ENCODE data around the gene TNNI3.

DNA sequence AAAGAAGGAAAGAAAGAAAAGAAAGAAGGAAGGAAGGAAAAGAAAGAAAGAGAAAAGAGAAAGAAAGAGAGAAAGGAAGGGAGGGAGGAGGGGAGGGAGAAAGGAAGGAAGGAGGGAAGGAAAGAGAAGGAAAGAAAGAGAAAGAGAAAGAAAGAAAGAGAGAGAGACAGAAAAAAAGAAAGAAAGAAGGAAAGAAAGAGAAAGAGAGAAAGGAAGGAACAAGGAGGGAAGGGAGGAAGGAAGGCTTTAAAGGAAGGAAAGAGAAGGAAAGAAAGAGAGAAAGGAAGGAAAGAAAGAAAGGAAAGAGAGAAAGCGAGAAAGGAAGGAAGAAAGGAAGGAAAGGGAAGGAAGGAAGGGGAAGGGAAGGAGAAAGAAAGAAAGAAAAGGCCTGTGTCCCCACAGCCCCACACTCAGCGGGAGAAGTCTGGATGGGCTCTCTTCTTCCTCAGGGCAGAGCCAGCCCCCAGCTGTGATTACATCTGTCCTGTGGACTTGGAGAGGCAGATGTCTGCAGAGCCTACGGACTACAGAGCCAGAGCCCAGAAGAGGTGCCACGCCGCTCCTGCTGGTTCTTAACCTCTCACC, 42.2 kb upstream of the TNNI3 start:
- TF ChIP-seq, protein P1, sequence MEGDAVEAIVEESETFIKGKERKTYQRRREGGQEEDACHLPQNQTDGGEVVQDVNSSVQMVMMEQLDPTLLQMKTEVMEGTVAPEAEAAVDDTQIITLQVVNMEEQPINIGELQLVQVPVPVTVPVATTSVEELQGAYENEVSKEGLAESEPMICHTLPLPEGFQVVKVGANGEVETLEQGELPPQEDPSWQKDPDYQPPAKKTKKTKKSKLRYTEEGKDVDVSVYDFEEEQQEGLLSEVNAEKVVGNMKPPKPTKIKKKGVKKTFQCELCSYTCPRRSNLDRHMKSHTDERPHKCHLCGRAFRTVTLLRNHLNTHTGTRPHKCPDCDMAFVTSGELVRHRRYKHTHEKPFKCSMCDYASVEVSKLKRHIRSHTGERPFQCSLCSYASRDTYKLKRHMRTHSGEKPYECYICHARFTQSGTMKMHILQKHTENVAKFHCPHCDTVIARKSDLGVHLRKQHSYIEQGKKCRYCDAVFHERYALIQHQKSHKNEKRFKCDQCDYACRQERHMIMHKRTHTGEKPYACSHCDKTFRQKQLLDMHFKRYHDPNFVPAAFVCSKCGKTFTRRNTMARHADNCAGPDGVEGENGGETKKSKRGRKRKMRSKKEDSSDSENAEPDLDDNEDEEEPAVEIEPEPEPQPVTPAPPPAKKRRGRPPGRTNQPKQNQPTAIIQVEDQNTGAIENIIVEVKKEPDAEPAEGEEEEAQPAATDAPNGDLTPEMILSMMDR (IDR thresholded peaks at IDR 0.05), result no peak
- TF ChIP-seq POLR2A (IDR thresholded peaks at IDR 0.05), result no peak
